A673 (cell line): ENCODE results near the gene MAP7. TPM values are rescaled to one million over a fixed set of nuclear protein-coding genes. Genes with fewer than 3 reads are reported as not detected.

Source experiments
- BruUV-seq: library from RNA; stranded (reverse); fragments of 400-500 nt; replicated peaks from 2 replicates; lab custom pipeline; 2021; lab: Mats Ljungman, UMichigan
- CTCF ChIA-PET: fragments of 300-600 bp; sonication (Branson Sonifier 250); formaldehyde crosslinking; loops from one replicate; lab custom pipeline; 2022; ENCODE audit warnings: antibody characterized with exemption; lab: Charles Lee
- POLR2A ChIA-PET: fragments of 300-600 bp; sonication (Branson Sonifier 250); formaldehyde crosslinking; loops from one replicate; lab custom pipeline; 2022; ENCODE audit warnings: antibody characterized with exemption; ENCODE audit not compliant: low non-redundant PET; lab: Charles Lee
- DNase-seq: peaks from one replicate; pipeline ENCODE4 v3.0.0-alpha.2; 2015; ENCODE audit warnings: low spot score
- H3K27ac ChIP-seq: fragments of 200-600 bp; sonication (generic); 2 replicates; pipeline ENCODE4 v1.5.1; 2016; ENCODE audit warnings: mixed run types, low read depth, mild to moderate bottlenecking, mixed read lengths, antibody characterized with exemption, low read length; ENCODE audit not compliant: poor library complexity, severe bottlenecking
- H3K27me3 ChIP-seq: fragments of 200-600 bp; sonication (generic); replicated peaks from 2 replicates; pipeline ENCODE4 v1.6.1; 2017; ENCODE audit warnings: mixed run types, low read depth, mild to moderate bottlenecking, mixed read lengths, antibody characterized with exemption, low read length; ENCODE audit not compliant: insufficient read depth, poor library complexity
- H3K36me3 ChIP-seq: fragments of 200-600 bp; sonication (generic); 2 replicates; pipeline ENCODE4 v1.6.1; 2016; ENCODE audit warnings: mixed run types, mild to moderate bottlenecking, mixed read lengths, antibody characterized with exemption, low read length; ENCODE audit not compliant: insufficient read depth, poor library complexity, severe bottlenecking
- H3K4me1 ChIP-seq: fragments of 200-600 bp; sonication (generic); 2 replicates; pipeline ENCODE4 v1.6.1; 2017; ENCODE audit warnings: mixed run types, mild to moderate bottlenecking, mixed read lengths, antibody characterized with exemption, low read length; ENCODE audit not compliant: insufficient read depth, poor library complexity, severe bottlenecking
- H3K4me3 ChIP-seq: fragments of 200-600 bp; sonication (generic); 2 replicates; pipeline ENCODE4 v1.5.1; 2016; ENCODE audit warnings: low read depth, mixed run types, mild to moderate bottlenecking, mixed read lengths, low read length; ENCODE audit not compliant: poor library complexity, severe bottlenecking
- H3K9me3 ChIP-seq: fragments of 200-600 bp; sonication (generic); 2 replicates; pipeline ENCODE4 v1.6.1; 2016; ENCODE audit warnings: mixed run types, low read depth, mild to moderate bottlenecking, mixed read lengths, antibody characterized with exemption, low read length; ENCODE audit not compliant: poor library complexity, severe bottlenecking
- CTCF ChIP-seq: fragments of 300-800, 200-600 bp; sonication (generic); conservative IDR thresholded peaks from 2 replicates; pipeline ENCODE4 v1.5.1; 2017; ENCODE audit warnings: low read depth, mild to moderate bottlenecking, antibody characterized with exemption, low read length, moderate library complexity, mixed read lengths
- EZH2 ChIP-seq: fragments of 200-600 bp; sonication (generic); IDR thresholded peaks from 2 replicates; pipeline ENCODE4 v1.6.1; 2017; ENCODE audit warnings: borderline replicate concordance, low read depth, mild to moderate bottlenecking, mixed read lengths, antibody characterized with exemption, low read length; ENCODE audit not compliant: poor library complexity, severe bottlenecking
- intact Hi-C: fragments of 100-400 bp; cut with micrococcal nuclease; formaldehyde crosslinking; loops from one replicate; pipeline ENCODE4 v1.10.0; 2022; ENCODE audit not compliant: unreplicated experiment
- total RNA-seq: library from RNA; stranded (reverse); gene quantifications from 2 replicates; pipeline ENCODE4 v1.2.3, GENCODE V29; 2021

The MAP7 gene
- total RNA-seq, 1 experiment from 2014 or later: 0.09 TPM

DNA sequence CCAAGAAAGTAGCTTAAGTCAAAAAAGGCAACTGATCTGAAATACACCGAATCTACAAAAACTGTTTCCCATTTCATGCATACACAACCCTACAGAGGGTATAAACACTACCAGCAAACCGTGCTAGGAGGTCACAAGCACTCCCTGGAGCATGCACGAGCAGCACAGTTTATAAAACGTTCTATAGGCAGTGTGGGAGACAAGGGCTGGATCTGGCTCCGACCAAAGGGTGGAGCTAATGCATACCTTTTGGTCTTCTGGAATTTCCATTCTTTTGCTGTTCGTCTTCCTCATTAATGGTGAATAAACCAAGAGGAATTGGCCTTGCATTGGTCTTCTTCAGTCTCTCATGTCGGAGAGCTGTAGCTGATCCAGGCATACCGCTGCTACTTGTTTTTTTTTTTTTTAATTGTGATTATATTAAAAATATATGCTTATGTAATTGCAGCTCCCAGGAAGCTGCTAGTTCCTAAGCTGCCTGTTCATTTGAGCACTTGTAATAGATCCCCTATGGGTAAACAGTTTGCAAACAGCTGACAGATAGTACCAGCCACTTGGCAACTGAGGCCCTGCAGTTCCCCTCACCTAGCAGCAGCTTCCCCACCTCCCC, 24.5 kb downstream of the MAP7 start:
- BruUV-seq: no TSS peak
- H3K27ac ChIP-seq: no peak overlapping the region
- H3K36me3 ChIP-seq: no peaks in the 10 kb centered on the region
- TF ChIP-seq CTCF (no peak), EZH2 (no peak)
- H3K9me3 ChIP-seq: no peaks in the 10 kb centered on the region
- CTCF ChIA-PET: no interaction called here
- no peaks in the 10 kb centered on the region for H3K4me1 ChIP-seq
- DNase-seq: no peak
- POLR2A ChIA-PET: no interaction called here
- H3K27me3 ChIP-seq: no peaks in the 10 kb centered on the region
- no peak overlapping the region for H3K4me3 ChIP-seq
- intact Hi-C loops: no loop called here

DNA sequence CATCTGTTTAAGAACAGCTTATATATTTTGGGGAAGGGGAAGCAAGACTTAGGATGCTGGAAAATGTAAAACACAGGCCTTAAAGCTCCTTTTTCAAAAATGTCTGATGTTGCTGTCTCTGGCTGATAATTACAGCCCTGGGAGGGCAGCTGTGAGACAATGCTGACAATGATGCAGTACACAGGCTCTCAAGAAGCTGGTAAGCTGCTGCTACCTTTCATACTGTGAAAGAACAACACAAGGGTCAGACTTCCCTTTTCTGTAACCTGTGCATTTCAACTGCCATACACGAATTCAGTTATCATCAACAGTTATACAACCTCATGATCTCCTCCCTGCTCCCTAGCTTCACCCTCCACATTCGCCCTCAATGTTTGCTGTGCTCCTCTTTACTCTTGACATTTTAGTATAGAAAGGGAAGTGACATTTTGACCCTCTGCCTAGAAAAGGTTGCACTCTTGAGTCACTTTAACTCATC, 25.2 kb downstream of the MAP7 start:
- Histone ChIP-seq H3K27ac (no peak overlapping the region), H3K4me1 (no peaks in the 10 kb centered on the region), H3K27me3 (no peaks in the 10 kb centered on the region), H3K4me3 (no peak overlapping the region), H3K36me3 (no peaks in the 10 kb centered on the region), H3K9me3 (no peaks in the 10 kb centered on the region)
- DNase-seq: no peak
- ChIA-PET CTCF (no interaction called here), POLR2A (no interaction called here)
- BruUV-seq: no TSS peak
- intact Hi-C loops: no loop called here
- TF ChIP-seq CTCF (no peak), EZH2 (no peak)

DNA sequence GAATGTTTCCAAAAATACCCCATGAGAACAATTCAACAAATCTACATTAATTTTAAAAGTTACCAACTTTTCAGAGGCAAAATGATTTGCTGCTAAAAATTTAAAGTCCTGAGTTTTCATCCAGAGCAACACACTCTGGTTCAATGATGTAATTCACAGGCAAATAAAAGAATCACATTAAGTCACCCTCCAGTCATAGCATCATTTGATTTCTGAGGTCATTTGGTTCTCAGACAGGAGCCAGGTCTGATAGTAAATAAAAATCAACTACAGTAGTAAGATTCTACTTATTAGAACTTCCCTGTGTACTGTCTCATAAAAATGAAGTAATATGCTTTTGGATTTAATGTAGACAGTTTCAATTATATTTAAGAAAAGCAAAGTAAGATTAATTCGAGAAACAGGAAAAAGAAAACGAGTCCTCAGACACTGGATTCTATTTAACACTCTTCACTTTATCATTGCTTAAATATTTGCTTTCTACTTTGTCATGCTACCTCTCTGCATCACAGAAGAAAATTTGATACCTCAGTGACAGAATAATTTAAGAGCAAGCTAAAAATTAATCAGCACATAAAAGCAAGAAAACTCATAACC, 25.8 kb downstream of the MAP7 start:
- intact Hi-C loops: no loop called here
- no peaks in the 10 kb centered on the region for H3K27me3 ChIP-seq

More for the DNA sequence above, 25.8 kb downstream of the MAP7 start:
- ChIA-PET CTCF (no interaction called here), POLR2A (no interaction called here)
- TF ChIP-seq CTCF (no peak), EZH2 (no peak)
- H3K4me1 ChIP-seq: no peaks in the 10 kb centered on the region
- BruUV-seq: no TSS peak
- H3K4me3 ChIP-seq: no peak overlapping the region
- no peaks in the 10 kb centered on the region for H3K9me3 ChIP-seq
- no peaks in the 10 kb centered on the region for H3K36me3 ChIP-seq
- H3K27ac ChIP-seq: no peak overlapping the region
- DNase-seq: no peak
